CD4-positive, alpha-beta T cell treated with Interleukin-2 at 100 ng/mL for 4 hours (primary cell): Measurements from ENCODE around the gene RNF126.

Experiments used
- DNase-seq: peaks from one replicate; pipeline ENCODE4 v3.0.0-alpha.2; 2020; ENCODE audit warnings: low spot score

Gene RNF126

GRCh38 chr19:662207-662961 lies 630 bp downstream of the RNF126 start:
- DNase-seq, result peak; percentile 72

- peak; percentile 70 for DNase-seq
These were observed 1.4 kb downstream of the RNF126 start for GRCh38 chr19:661427-662196.

DNA sequence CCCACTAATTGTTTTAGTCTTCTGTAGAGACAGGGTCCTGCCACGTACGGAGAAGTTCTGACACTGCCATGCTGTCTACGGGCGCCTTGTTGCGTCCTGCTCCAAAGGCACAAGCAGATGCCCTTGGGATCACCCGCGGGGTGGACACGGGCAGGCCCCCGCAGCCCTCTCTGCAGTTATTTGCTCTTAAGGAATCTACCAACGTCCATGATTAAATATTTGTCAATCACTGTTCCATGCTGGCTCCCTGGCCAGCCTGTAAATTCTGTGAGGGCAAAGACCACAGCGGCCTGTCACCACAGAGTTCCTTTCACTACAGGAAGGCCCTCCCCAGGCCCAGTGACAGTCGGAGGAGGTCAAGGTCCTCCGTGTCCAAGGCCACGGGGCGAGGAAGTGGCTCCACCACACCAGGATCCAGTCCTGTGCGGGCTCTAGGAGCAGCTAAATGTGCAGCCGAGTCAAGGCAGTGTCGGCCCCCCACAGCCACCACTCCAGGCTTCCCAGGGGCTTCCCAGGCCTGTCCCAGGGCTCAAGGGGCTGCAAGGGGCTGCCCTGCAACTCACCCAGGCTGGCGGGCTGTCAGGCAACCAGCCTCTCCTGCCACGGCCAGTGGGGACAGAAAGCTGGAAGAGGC lies 2.1 kb downstream of the RNF126 start:
- no peak for DNase-seq

- peak; percentile 72 for DNase-seq
These were observed 3.8 kb downstream of the RNF126 start for GRCh38 chr19:658916-659839.

- no peak for DNase-seq
These were observed 4.8 kb downstream of the RNF126 start for GRCh38 chr19:658059-658839.

DNA sequence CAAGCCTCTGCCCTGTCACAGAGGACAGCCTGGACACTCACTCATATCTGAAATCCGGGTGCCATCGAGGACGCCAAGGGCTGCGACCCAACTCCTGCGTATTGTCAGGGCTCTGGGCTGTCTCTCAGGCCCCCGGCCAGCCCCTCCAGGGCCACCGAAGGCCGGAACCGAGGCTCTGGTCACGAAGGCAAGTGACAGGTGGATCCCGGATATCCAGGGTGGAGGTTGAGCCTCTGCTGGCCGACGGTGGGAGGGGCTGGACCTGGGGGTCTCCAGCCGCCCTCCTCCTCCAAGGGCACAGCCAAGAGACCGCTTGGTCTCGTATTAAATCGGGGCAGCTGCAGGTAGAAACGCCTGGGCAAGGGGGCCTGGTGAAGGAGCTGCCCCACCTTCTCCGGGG lies 5.4 kb downstream of the RNF126 start:
- no peak for DNase-seq

- no peak for DNase-seq
These were observed 6.1 kb downstream of the RNF126 start for GRCh38 chr19:656751-657559.

- DNase-seq, result no peak
These were observed 7.3 kb downstream of the RNF126 start for GRCh38 chr19:655691-656090.

DNA sequence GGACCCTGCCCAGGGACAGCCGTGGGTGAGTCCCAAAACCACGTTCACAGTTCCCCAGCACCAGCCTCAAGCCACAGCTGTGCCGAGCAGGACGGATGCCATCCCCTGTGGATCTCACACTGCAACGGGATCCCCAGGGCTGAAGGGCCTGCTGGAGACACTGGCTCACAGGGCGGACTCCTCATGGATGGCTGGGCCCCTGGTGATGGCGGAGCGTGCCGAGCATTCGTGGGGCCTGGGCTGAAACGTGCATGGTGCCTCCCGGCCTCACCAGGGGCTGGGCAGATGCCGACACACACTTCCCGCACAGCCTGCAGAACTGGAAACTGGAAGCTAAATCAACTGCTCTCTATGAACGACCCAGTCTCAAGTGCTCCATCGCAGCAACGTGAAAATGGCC lies 9.6 kb downstream of the RNF126 start:
- no peak for DNase-seq

- no peak for DNase-seq
These were observed 10.3 kb downstream of the RNF126 start for GRCh38 chr19:652467-653389.

DNA sequence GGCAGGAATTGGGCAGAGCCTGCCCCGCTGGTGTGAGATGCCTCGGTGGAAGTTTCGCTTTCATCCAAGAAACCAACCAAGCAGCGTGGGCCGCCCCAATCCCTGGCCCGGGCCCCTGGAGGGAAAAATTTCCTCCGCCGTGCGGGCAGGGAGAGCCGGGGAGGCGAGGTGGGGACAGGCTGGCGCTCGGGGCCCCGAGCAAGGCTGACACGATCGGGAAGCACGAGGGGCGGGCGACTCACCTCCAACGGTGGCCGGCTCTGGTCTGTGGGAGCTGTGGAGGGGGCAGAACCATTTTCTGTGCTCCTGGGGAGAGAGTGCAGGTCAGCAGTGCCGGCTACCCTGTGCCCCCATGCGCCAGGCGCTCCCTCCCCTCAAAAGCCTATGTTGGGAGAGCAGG lies 11.0 kb downstream of the RNF126 start:
- DNase-seq, result no peak

DNA sequence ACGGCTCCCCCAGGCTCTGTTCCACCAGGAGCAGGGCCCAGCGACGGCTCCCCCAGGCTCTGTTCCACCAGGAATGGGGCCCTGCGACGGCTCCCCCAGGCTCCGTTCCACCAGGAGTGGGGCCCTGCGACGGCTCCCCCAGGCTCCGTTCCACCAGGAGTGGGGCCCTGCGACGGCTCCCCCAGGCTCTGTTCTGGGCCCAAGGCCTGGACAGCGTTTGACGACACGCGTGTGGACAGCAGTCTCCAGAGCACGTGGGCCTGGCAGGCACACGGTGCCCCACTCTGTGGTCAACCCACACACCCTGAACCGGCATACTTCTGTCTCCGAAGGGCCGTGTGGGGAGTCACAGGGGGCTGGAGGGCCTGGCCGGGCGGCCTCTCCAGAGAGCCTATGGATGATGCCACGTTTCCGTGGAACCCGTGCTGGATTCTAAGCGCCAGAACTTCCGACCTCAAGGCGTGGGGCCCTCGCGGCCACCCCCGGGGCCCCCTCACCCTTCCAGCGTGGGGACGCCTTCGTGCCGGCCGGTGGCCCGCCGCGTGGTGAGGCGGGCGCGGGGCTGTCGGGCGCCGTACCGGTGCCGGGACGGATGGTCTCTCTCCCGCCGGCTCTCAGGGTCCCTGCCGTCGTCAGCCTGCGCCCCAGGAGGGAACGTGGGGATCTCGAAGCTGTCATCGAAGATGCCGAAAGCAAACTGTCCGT lies 11.7 kb downstream of the RNF126 start:
- no peak for DNase-seq

GRCh38 chr19:650121-650520 lies 12.9 kb downstream of the RNF126 start:
- DNase-seq, result no peak

DNA sequence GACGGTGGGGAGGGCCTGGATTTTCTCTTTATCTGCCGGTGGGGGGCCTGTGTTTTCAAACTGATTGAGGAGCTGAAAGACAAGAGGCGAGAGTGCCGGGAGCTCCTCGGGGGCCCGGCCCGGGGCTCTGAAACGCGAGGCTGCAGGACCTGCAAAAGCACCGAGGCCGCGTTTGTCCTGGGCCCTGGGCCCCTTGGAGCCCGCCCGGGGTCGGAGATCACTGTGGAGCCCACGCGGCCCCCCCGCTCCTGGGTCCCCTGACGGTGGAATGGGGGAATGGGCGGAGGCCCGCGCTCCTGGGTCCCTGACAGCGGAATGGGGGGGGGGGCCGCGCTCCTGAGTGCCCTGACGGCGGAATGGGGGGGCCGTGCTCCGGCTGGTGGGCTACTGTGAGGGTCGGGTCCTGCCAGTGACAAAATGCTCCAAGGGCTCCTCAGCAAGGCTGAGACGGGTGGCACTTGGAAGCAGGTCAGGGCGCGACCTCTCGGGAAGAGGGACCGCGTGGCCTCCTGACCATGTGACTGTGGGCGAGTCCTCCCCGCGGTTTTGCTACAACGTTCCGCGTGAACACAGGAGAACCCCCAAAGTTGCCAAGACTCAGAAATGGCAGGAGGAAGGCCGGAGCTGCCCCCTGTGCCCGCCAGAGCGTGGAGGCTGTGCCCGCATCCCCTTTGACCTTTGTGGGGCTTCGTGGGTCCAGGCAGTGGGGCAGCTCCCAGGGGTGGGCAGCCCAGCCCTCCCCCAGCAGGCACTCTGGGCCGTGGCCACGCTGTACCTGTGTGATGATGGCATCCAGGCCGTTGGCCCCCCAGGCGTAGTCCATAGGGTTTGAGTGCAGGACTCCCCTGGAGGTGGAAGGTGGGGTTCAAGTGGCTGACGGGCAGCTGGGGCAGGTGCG lies 13.9 kb downstream of the RNF126 start:
- no peak for DNase-seq

- no peak for DNase-seq
These were observed 14.7 kb downstream of the RNF126 start for GRCh38 chr19:648305-648704.

DNA sequence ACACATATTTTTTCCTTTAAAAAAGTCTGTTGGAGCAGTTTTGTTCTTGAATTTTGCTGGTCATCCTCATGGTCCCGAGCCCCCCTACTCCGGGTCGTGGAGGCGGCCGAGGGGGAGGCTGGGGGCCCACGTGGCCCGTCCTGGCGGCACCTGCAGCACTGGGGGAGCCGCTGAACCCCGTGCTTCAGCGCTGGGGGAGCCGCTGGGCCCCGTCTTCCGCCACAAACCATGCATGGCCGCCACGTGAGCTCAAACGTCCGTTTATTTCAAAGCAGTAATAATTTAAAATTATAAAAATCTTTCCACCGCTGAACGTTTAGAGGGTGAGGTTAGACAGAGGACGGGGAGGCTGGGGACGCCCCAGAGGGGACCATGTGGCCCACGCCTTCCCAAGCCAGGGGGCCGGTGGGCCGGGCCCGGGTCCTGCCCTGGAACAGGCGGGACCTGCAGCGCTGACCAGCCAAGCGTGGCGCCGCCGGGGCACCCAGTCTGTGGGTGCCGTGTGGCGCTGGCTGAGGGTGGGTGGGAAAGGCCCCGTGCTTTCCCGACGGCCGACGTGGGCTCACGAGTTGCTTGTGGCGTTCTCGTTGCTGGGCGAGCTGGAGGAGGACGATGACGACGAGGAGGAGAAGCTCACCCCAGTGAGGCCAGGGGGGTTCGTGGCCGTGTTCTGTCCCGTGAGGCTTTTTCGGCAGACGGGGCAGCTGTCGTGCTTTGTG lies 15.3 kb downstream of the RNF126 start:
- no peak for DNase-seq
